NOMO-1 treated with DMSO at 0.1 percent for 48 hours (cell line): ENCODE measurements around the gene PCOLCE2.
"Not testable (repeated sequence)": the region's sequence is repeated elsewhere in the genome, so short reads cannot be mapped to it uniquely, and the experiment has no call there.

Experiments
- DNase-seq: peaks from one replicate; lab custom pipeline; 2025; ENCODE audit not compliant: unreplicated experiment; lab: John Stamatoyannopoulos, UW

PCOLCE2 gene

GRCh38 chr3:142902356-142902755 is 13.5 kb upstream of the PCOLCE2 start:
- DNase-seq = no peak

DNA sequence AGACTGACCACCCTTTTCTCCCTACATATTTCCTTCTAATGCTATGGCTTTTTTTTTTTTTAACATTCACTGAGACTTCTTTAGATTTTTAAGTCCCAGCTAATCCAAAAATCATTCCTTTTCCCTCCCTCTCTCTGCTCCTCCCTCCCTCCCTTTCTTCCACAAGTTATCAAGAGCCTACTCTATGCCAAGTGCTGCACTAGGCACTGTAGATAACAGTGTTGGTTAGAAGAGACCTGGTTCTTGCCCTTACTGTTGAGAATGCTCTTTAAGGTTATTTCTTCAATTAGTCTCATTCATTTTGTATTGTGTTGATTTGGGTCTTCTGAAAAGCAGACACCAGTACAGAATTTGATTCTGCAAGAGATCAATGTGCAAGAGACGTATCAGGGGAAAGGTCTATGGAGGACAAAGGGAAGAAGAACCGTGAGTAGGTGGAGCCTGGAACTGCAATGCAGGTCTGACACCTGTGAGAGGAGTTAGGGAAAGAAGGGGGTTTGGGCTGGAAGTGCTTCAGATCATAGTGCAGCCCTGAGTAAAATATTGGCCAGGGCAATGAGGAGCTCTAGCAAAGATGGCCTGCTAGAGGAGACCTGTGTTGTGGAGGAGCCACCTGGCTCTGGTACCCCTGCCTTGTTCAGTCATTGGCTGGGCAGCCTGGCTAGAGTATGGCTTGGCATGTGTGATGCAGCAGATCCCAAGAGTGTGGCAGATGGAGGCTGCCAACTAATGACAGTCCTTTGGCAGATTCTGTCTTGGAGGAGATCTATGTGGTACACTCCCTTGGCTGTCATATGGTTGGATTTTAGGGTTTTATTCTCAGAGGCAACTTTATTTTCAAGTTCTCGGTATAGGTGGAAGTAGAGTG is 9.7 kb upstream of the PCOLCE2 start:
- DNase-seq = no peak

GRCh38 chr3:142897807-142898206 is 8.9 kb upstream of the PCOLCE2 start:
- DNase-seq = no peak

- no peak for DNase-seq
Observed at GRCh38 chr3:142896996-142897395, 8.1 kb upstream of the PCOLCE2 start.

GRCh38 chr3:142896201-142896755 is 7.4 kb upstream of the PCOLCE2 start:
- no peak for DNase-seq

DNA sequence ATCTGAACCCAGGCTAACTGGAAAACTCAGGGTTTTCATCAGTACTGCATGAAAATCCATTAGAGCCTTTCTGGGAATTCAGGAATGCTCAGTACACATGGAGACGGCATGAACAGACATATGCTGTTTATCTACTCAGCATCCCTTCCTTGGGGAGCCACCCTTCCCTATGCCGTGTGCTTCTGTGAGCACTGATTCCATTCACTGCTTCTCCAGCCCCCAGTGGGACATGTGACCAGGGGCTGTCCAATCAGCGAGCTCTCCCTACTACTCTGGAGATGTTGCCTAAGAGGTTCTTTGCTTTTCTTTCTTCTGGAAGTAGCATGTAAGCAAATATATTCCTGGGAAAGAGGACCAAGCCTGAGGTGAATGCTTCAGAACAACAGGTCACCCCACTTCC is 5.6 kb upstream of the PCOLCE2 start:
- no peak for DNase-seq

GRCh38 chr3:142892714-142893113 is 3.8 kb upstream of the PCOLCE2 start:
- DNase-seq = no peak

DNA sequence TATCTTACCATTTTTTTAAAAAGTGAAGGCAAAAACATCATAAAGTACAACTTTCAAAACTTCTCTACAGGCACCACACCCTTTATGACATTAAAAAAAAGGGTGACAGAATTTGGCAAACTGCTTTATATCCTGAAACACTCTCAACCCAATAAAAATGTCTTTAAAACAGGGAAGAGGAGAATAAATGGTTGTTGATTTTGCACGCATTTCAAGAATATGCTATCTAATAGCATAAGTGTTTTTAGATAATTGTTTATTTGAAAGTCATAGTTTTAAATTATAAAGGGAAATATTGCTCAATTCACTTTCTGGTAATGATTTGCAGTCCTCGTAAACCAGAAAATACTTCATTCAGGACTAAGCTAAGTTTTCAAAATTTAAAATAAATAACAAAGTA is 1.7 kb upstream of the PCOLCE2 start:
- no peak for DNase-seq

GRCh38 chr3:142889212-142890014 is 530 bp upstream of the PCOLCE2 start:
- no peak for DNase-seq

DNA sequence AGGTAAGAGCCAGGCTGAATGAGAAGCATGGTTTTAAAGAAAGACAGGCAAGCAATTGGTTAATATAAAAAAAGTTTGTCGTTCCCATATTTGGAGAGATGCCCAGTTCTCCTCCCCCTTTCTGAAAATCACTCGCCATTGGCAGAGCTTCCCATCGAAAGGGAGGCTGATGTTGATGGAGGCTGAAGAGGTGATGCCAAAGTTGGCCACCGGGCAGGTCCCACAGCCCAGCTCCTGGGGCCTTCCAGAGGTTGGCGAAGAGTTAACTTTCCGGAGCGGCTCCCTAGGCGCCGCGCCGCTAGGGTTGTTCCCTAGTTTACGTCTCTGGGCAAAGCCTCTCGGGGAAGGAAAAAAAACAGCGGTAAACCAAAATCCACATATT is 793 bp downstream of the PCOLCE2 start:
- peak; percentile 10 for DNase-seq

DNA sequence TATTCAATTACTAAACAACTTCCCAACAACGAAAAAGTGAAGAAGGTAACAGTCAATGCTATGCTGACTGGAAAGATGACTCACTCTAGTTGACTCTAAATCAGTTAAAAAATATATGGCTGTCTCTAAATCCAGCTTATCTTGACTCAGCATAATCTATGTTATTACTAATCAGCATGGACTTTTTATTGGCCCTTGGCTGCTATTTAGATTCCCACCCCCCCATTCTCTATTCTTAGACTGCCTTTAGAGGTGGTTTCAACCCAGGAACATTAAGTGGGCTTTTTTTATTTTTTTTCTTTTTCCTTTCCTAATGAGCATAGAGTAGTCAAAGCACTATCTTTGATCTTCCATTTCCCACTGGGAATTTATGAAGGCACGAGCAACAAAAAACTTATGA is 1.9 kb downstream of the PCOLCE2 start:
- DNase-seq = peak; percentile 53

GRCh38 chr3:142886021-142886420 is 2.9 kb downstream of the PCOLCE2 start:
- no peak for DNase-seq

DNA sequence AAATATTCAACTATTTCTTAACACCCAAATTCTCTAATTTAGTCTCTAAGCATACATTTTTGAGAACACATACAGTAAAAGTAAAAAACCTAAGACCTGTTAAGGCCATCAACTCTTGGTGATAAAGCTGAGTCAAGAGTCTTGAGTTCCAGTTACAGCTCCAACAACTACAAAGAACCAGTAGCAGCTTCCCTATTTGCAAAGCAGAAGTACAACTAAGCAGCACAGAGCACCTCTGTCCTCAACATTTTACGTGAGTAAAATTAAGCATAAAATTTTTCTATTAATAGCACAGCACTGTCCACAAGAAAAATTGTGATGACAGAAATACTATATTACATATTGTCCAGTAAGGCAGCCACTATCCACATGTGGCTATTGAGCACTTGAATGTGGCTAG is 4.4 kb downstream of the PCOLCE2 start:
- DNase-seq = peak; percentile 75

GRCh38 chr3:142883534-142883933 is 5.3 kb downstream of the PCOLCE2 start:
- not testable (repeated sequence) for DNase-seq

- no peak for DNase-seq
Observed at GRCh38 chr3:142881445-142882224, 7.2 kb downstream of the PCOLCE2 start.

DNA sequence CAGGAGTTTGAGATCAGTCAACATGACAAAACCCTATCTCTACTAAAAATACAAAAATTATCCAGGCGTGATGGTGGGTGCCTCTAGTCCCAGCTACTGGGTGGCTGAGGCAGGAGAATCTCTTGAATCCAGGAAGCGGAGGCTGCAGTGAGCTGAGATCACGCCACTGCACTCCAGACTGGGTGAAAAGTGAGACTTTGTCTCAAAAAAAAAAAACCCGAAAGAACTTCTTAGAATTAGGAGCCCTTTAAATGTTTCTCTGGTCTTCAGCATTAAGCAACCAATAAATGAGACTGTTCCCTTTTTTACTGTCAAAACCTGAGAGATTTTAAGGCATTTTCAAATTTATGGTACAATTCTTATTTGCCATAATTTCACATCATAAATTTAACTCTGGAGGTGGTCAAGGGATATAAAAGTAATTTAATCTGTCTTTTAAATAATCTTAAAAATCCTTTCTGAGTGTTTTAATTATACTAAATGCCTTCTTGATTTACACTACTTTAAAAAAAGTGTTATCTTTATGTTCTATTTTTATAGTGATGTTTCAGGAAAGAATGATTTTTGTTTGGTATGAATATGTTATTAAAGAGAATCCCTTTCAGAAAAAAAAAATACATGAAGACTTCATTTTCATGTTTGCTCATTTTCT is 10.1 kb downstream of the PCOLCE2 start:
- peak; percentile 13 for DNase-seq

- no peak for DNase-seq
Observed at GRCh38 chr3:142876417-142876816, 12.5 kb downstream of the PCOLCE2 start.

- no peak for DNase-seq
Observed at GRCh38 chr3:142875583-142876207, 13.2 kb downstream of the PCOLCE2 start.

GRCh38 chr3:142875099-142875498 is 13.8 kb downstream of the PCOLCE2 start:
- DNase-seq = no peak

GRCh38 chr3:142868382-142868781 is 20.5 kb downstream of the PCOLCE2 start:
- DNase-seq = not testable (repeated sequence)
